ENCODE measurements around the gene SCD5.

- no peak for TF ChIP-seq CTCF (IDR thresholded peaks at IDR 0.05; ENCODE audit: insufficient read depth, low read depth, low read length)
- no peak for TF ChIP-seq EZH2 (IDR thresholded peaks at IDR 0.05; ENCODE audit: insufficient read depth, low read length)
Observed at GRCh38 chr4:82640540-82640939, 158.1 kb downstream of the SCD5 start.

Measured in astrocyte (in vitro differentiated cells and primary cell).